ENCODE measurements around the gene PARP11.

Gene PARP11

GRCh38 chr12:3770891-3771290 is 102.3 kb downstream of the PARP11 start:
- DNase-seq (ENCODE audit: low read depth) = no peak

GRCh38 chr12:3768911-3769447 is 104.2 kb downstream of the PARP11 start:
- DNase-seq (ENCODE audit: low read depth) = no peak

GRCh38 chr12:3761116-3761735 is 112.0 kb downstream of the PARP11 start:
- DNase-seq (ENCODE audit: low read depth) = no peak

GRCh38 chr12:3759878-3760277 is 113.3 kb downstream of the PARP11 start:
- no peak for DNase-seq (ENCODE audit: low read depth)
